Measurements from ENCODE around the gene PTPRN.

Gene PTPRN

DNA sequence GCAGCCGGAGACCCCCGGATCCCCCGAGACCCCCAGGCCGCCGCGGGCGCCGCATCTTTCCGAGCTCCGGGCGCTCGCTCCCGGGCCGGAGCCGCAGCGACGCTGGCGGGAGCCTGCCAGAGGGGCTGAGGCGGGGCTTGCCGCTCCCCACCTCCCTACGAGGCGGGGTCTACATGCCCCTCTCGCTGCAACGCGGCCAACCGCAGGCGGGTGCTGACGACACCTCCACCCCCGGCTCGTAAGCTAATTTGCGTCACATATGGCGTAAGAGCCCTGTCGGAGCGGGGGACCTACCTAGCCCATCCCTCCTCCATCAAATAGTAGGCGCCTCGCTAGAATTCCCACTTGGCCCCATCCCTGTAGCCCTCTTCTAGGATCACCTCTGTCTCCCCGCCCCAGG is at the start of gene PTPRN:
PTPRN (minus strand) TSS at position 124 of the 400 bp plus-strand sequence; CDS start at position 55, 69 bp downstream.
- Histone ChIP-seq H3K27me3 (ENCODE audit: control insufficient read depth, low read length) (peaks cover 4% of the 10 kb centered on the region; the same call in 1 of the 2 replicates), H3K36me3 (ENCODE audit: control insufficient read depth, low read length) (no peaks in the 10 kb centered on the region), H3K27ac (ENCODE audit: low read depth, low read length) (no peak within 1 kb of the TSS), H3K9me2 (replicated peaks; ENCODE audit: control insufficient read depth, low read length) (no peaks in the 10 kb centered on the region), H4K20me1 (ENCODE audit: control insufficient read depth, insufficient read depth, low read depth, low read length) (no peaks in the 10 kb centered on the region), H3K9me3 (ENCODE audit: control insufficient read depth, insufficient read depth, low read length) (no peaks in the 10 kb centered on the region), H3F3A (ENCODE audit: control insufficient read depth, insufficient read depth) (no peaks in the 10 kb centered on the region), H3K4me1 (ENCODE audit: control insufficient read depth, low read length) (no peaks in the 10 kb centered on the region), H3K4me2 (ENCODE audit: low read length) (no peak within 1 kb of the TSS), H3K4me3 (ENCODE audit: low read length) (no peak within 1 kb of the TSS), H3K79me2 (ENCODE audit: control insufficient read depth, low read length) (no peaks in the 10 kb centered on the region)
- no peak for TF ChIP-seq EZH2phosphoT487 (IDR thresholded peaks at IDR 0.05; ENCODE audit: borderline replicate concordance, low read length)
- no peak for TF ChIP-seq CTCF (IDR thresholded peaks at IDR 0.05; ENCODE audit: low read depth, low read length, poor library complexity, severe bottlenecking)

DNA sequence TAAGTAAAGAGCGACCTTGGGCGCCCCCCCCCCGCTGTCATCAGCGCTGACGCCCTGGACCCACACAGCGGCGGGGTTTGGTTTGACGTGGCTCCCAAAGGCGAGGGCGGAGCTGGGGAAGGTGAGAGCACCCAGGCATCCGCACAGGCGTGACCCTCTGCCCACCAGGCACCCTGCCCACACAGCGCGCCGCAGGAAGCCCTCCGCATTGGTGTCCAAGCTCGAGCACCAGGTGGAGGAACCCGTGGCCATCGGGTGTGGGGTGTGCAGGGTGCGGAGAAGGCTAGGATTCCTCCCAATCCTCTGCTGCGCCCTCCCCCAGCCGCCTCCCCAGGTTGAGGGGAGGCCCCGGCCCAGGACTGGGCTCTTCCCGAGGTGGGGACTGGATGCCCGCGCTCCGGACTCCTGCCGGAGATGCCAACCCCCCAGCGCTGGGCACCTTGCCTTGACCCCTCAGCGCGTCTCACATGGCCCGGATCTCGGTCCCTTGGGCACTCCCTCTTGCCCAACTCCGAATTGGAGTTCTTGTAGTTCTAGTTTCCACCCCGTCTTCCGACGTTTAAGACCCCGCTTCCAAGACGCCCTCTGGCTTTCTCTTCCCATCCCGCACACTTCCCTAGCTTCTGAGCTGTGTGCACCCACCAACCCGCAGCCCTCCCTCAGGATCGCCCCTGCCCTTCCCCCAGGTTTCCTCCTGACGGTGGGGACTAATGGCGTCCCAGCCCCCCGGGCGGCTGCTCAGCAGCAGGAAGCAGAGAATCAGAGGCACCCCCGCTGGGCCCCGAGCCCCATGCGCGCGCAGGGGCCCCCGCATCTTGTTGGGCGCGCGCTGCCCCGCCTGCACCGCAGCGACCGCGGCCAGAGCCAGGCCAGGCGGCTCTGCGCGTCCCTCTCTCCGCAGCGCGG is 49.2 kb upstream of the PTPRN start:
- Histone ChIP-seq H3K4me2 (ENCODE audit: low read length) (no peak overlapping the region), H3K4me3 (ENCODE audit: low read length) (no peak overlapping the region)
- TF ChIP-seq CTCF (IDR thresholded peaks at IDR 0.05; ENCODE audit: low read depth, low read length, poor library complexity, severe bottlenecking) = no peak
- TF ChIP-seq EZH2phosphoT487 (IDR thresholded peaks at IDR 0.05; ENCODE audit: borderline replicate concordance, low read length) = no peak

GRCh38 chr2:219356834-219357233 is 47.6 kb upstream of the PTPRN start:
- peaks cover 14% of the 10 kb centered on the region for H3K27me3 ChIP-seq (ENCODE audit: control insufficient read depth, low read length)
- H3K79me2 ChIP-seq (ENCODE audit: control insufficient read depth, low read length) = no peaks in the 10 kb centered on the region
- no peaks in the 10 kb centered on the region for H3K9me2 ChIP-seq (replicated peaks; ENCODE audit: control insufficient read depth, low read length)
- no peak overlapping the region for H3K27ac ChIP-seq (ENCODE audit: low read depth, low read length)
- H3F3A ChIP-seq (ENCODE audit: control insufficient read depth, insufficient read depth) = no peaks in the 10 kb centered on the region
- TF ChIP-seq CTCF (IDR thresholded peaks at IDR 0.05; ENCODE audit: low read depth, low read length, poor library complexity, severe bottlenecking) (no peak), EZH2phosphoT487 (IDR thresholded peaks at IDR 0.05; ENCODE audit: borderline replicate concordance, low read length) (no peak)
- H3K36me3 ChIP-seq (ENCODE audit: control insufficient read depth, low read length) = no peaks in the 10 kb centered on the region
- H3K9me3 ChIP-seq (ENCODE audit: control insufficient read depth, insufficient read depth, low read length) = no peaks in the 10 kb centered on the region
- H3K4me3 ChIP-seq (ENCODE audit: low read length) = no peak overlapping the region
- H4K20me1 ChIP-seq (ENCODE audit: control insufficient read depth, insufficient read depth, low read depth, low read length) = no peaks in the 10 kb centered on the region
- no peak overlapping the region for H3K4me2 ChIP-seq (ENCODE audit: low read length)
- H3K4me1 ChIP-seq (ENCODE audit: control insufficient read depth, low read length) = no peaks in the 10 kb centered on the region

More for the DNA sequence above, 49.2 kb upstream of the PTPRN start:
- Histone ChIP-seq H3K9me2 (replicated peaks; ENCODE audit: control insufficient read depth, low read length) (no peaks in the 10 kb centered on the region), H3K79me2 (ENCODE audit: control insufficient read depth, low read length) (no peaks in the 10 kb centered on the region), H3K27me3 (ENCODE audit: control insufficient read depth, low read length) (peaks cover 9% of the 10 kb centered on the region; the same call in 1 of the 2 replicates), H3F3A (ENCODE audit: control insufficient read depth, insufficient read depth) (no peaks in the 10 kb centered on the region), H3K9me3 (ENCODE audit: control insufficient read depth, insufficient read depth, low read length) (no peaks in the 10 kb centered on the region), H3K4me1 (ENCODE audit: control insufficient read depth, low read length) (no peaks in the 10 kb centered on the region), H3K27ac (ENCODE audit: low read depth, low read length) (no peak overlapping the region), H3K36me3 (ENCODE audit: control insufficient read depth, low read length) (no peaks in the 10 kb centered on the region), H4K20me1 (ENCODE audit: control insufficient read depth, insufficient read depth, low read depth, low read length) (no peaks in the 10 kb centered on the region)
